Measurements from ENCODE around the gene LRMDA. TPM values are rescaled to one million over a fixed set of nuclear protein-coding genes. Genes with fewer than 3 reads are reported as not detected.

The LRMDA gene
- total RNA-seq, 4 donors from 2014 or later = 1.4 to 23.1 (median 3.6) TPM

GRCh38 chr10:75932921-75933320 lies 501.5 kb downstream of the LRMDA start:
- Histone ChIP-seq H3K4me3 (no peak overlapping the region), H3K9me3 (no peaks in the 10 kb centered on the region), H3K27me3 (no peaks in the 10 kb centered on the region), H3K36me3 (no peaks in the 10 kb centered on the region), H3K4me1 (no peaks in the 10 kb centered on the region), H3K27ac (no peak overlapping the region)
- TF ChIP-seq CTCF (IDR thresholded peaks at IDR 0.05) (no peak), POLR2A (IDR thresholded peaks at IDR 0.05) (no peak)
- DNase-seq = no peak

- TF ChIP-seq POLR2A (IDR thresholded peaks at IDR 0.05) (no peak), CTCF (IDR thresholded peaks at IDR 0.05) (no peak)
- Histone ChIP-seq H3K27ac (no peak overlapping the region), H3K27me3 (no peaks in the 10 kb centered on the region), H3K9me3 (no peaks in the 10 kb centered on the region), H3K36me3 (no peaks in the 10 kb centered on the region), H3K4me1 (no peaks in the 10 kb centered on the region), H3K4me3 (no peak overlapping the region)
- DNase-seq = no peak
These were observed 503.8 kb downstream of the LRMDA start for GRCh38 chr10:75935240-75935639.

- Histone ChIP-seq H3K27ac (no peak overlapping the region), H3K9me3 (no peaks in the 10 kb centered on the region), H3K4me1 (no peaks in the 10 kb centered on the region), H3K27me3 (no peaks in the 10 kb centered on the region), H3K4me3 (no peak overlapping the region), H3K36me3 (no peaks in the 10 kb centered on the region)
- TF ChIP-seq POLR2A (IDR thresholded peaks at IDR 0.05) = no peak
- TF ChIP-seq CTCF (IDR thresholded peaks at IDR 0.05) = no peak
- no peak for DNase-seq
These were observed 504.4 kb downstream of the LRMDA start for GRCh38 chr10:75935650-75936400.

GRCh38 chr10:75936841-75937240 lies 505.4 kb downstream of the LRMDA start:
- Histone ChIP-seq H3K4me3 (no peak overlapping the region), H3K4me1 (no peaks in the 10 kb centered on the region), H3K36me3 (no peaks in the 10 kb centered on the region), H3K27ac (no peak overlapping the region), H3K9me3 (no peaks in the 10 kb centered on the region), H3K27me3 (no peaks in the 10 kb centered on the region)
- TF ChIP-seq POLR2A (IDR thresholded peaks at IDR 0.05) (no peak), CTCF (IDR thresholded peaks at IDR 0.05) (no peak)
- DNase-seq = no peak

- Histone ChIP-seq H3K9me3 (no peaks in the 10 kb centered on the region), H3K27ac (no peak overlapping the region), H3K4me1 (no peaks in the 10 kb centered on the region), H3K36me3 (no peaks in the 10 kb centered on the region), H3K27me3 (no peaks in the 10 kb centered on the region), H3K4me3 (no peak overlapping the region)
- no peak for DNase-seq
- TF ChIP-seq CTCF (IDR thresholded peaks at IDR 0.05) (no peak), POLR2A (IDR thresholded peaks at IDR 0.05) (no peak)
These were observed 506.4 kb downstream of the LRMDA start for GRCh38 chr10:75937823-75938222.
